ENCODE data around the gene TTC33. TPM values are rescaled to one million over a fixed set of nuclear protein-coding genes. Genes with fewer than 3 reads are reported as not detected.

Gene TTC33
- total RNA-seq, 1 donor from 2014 or later: 7.6 TPM

DNA sequence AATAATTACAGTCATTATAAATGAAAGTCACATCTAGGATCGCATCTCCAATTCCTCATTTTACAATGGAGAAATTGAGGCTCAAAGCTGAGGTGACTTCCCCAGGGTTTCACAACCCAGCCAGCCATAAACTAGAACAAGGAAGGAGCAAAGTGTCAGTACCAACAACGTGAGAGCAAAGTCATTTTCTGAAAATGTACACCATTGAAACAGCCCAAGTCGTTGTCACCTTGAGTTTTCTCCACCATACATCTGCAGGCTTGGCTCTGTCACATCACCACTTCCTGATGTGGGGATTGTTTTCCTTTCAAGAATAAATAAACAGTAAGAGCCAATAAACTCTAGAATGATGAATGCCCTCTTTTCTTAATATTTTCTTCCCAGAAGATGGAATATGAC is 260.5 kb downstream of the TTC33 start:
- H3K4me3 ChIP-seq (ENCODE audit: low read depth, low read length): no peak overlapping the region
- no peak for DNase-seq (ENCODE audit: low read depth)
- TF ChIP-seq CTCF (conservative IDR thresholded peaks at IDR 0.05; ENCODE audit: low read depth, low read length): no peak

DNA sequence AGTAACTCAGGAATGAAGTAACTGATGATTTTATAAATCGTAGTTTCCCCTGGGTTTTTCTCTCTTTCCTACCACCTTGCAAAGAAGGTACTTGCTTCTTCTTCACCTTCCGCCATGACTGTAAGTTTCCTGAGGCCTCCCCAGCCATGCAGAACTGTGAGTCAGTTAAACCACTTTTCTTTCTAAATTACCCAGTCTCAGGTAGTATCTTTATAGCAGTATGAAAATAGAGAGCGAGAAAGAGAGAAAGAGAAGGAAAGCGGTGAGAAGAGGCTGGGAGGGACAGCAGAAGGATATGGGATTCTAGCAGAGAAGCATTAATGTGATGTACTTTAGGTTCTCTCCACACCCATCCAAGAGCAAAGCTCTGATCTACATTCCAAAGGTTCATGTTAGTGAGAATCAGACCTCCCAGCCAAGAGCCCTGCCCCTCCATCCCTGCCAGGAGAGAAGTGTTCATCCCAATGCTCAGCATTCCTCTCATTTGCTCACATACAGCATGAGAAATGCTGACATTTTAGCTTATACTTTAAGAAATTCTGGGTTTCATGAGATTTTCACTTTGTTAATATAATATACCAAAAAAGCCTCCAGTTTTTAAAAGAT is 261.0 kb downstream of the TTC33 start:
- TF ChIP-seq CTCF (conservative IDR thresholded peaks at IDR 0.05; ENCODE audit: low read depth, low read length): no peak
- no peak for DNase-seq (ENCODE audit: low read depth)

GRCh38 chr5:40492056-40492455 is 263.7 kb downstream of the TTC33 start:
- no peak overlapping the region for H3K4me3 ChIP-seq (ENCODE audit: low read depth, low read length)
- DNase-seq (ENCODE audit: low read depth): no peak
- no peak for TF ChIP-seq CTCF (conservative IDR thresholded peaks at IDR 0.05; ENCODE audit: low read depth, low read length)

More for the DNA sequence above, 261.0 kb downstream of the TTC33 start:
- no peak overlapping the region for H3K4me3 ChIP-seq (ENCODE audit: low read depth, low read length)

DNA sequence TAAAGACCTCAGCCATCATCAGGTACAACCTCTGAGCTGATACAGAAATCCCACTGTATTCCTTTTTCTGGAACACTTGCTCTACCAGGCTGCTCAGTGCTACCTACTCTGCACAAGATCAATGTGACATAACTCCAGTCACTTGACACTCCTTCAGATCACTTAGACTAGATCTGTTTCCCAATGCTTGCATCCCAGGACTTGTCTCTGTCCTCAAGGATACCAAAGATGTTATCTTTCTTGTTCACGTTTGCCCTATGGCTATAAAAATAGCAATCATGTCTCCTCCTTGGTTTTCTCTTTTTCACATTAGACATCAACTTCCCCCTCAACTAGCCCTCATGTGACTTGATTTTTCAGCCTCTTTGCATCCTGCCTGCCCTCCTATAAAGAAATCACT is 264.1 kb downstream of the TTC33 start:
- DNase-seq (ENCODE audit: low read depth): no peak

DNA sequence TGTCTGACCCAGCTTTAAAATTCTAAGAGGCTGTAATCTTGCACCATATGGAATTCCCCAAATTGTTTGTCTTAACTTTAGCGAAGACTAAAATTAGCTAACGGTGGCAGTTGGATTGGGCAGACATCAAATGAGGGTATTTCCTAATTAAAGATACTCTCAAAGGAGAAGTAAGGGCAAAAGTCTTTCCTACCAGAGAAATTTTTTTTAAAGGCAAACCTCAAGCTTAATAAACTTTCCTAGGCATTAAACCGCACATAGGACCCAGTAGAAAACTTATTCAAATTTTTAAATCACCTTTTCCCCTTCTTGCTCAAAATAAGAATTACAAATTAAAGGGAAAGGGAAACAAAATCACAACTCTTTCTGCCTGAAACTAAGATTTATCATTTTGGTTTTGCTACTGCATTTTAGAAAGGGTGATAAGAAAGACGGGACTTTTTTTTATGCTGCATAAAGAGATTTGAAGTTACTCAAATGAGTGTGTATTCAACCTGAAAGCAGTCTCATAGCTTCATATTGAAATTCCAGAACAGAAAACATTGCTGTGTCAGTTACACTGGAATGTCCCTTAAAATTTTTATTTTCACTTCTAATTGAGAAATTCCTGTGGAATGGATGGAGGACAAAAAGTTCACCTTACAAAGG is 265.2 kb downstream of the TTC33 start:
- DNase-seq (ENCODE audit: low read depth): no peak
- TF ChIP-seq CTCF (conservative IDR thresholded peaks at IDR 0.05; ENCODE audit: low read depth, low read length): no peak
- H3K4me3 ChIP-seq (ENCODE audit: low read depth, low read length): no peak overlapping the region

More for the DNA sequence above, 264.1 kb downstream of the TTC33 start:
- no peak for TF ChIP-seq CTCF (conservative IDR thresholded peaks at IDR 0.05; ENCODE audit: low read depth, low read length)
- no peak overlapping the region for H3K4me3 ChIP-seq (ENCODE audit: low read depth, low read length)

- H3K4me3 ChIP-seq (ENCODE audit: low read depth, low read length): no peak overlapping the region
- TF ChIP-seq CTCF (conservative IDR thresholded peaks at IDR 0.05; ENCODE audit: low read depth, low read length): no peak
- DNase-seq (ENCODE audit: low read depth): no peak
These were observed 266.3 kb downstream of the TTC33 start for GRCh38 chr5:40489421-40489820.
